PFSK-1 (cell line): Measurements from ENCODE around the gene CCDC86.

ENCODE experiments used
- FOXP2 ChIP-seq: optimal IDR thresholded peaks from 2 replicates; pipeline ENCODE3; 2011; ENCODE audit warnings: borderline replicate concordance, control low read depth, inconsistent platforms; ENCODE audit not compliant: insufficient read depth; ENCODE audit errors: extremely low read length, extremely low read depth
- POLR2AphosphoS5 ChIP-seq: IDR thresholded peaks from 2 replicates; pipeline ENCODE4 v1.6.1; 2012; ENCODE audit warnings: low read depth, mild to moderate bottlenecking, control low read depth, low read length, moderate library complexity
- SIN3A ChIP-seq: IDR thresholded peaks from 2 replicates; pipeline ENCODE4 v1.6.1; 2012; ENCODE audit warnings: mild to moderate bottlenecking, low read length, moderate library complexity, borderline replicate concordance; ENCODE audit not compliant: insufficient read depth
- TAF1 ChIP-seq: IDR thresholded peaks from 2 replicates; pipeline ENCODE4 v1.6.1; 2012; ENCODE audit warnings: low read length, control low read depth, borderline replicate concordance; ENCODE audit not compliant: insufficient read depth
- TF ChIP-seq, protein P1 (sequence below), 2 experiments: IDR thresholded peaks; 2 replicates each; pipeline versions ENCODE4 v1.6.1 to v1.8.0; 2011 to 2012; ENCODE audit warnings: low read depth in 2 of 2, low read length in 2 of 2, control low read depth in 1 of 2, inconsistent platforms in 1 of 2, mild to moderate bottlenecking in 1 of 2, moderate library complexity in 1 of 2; ENCODE audit not compliant: insufficient read depth in 1 of 2

CCDC86 gene

DNA sequence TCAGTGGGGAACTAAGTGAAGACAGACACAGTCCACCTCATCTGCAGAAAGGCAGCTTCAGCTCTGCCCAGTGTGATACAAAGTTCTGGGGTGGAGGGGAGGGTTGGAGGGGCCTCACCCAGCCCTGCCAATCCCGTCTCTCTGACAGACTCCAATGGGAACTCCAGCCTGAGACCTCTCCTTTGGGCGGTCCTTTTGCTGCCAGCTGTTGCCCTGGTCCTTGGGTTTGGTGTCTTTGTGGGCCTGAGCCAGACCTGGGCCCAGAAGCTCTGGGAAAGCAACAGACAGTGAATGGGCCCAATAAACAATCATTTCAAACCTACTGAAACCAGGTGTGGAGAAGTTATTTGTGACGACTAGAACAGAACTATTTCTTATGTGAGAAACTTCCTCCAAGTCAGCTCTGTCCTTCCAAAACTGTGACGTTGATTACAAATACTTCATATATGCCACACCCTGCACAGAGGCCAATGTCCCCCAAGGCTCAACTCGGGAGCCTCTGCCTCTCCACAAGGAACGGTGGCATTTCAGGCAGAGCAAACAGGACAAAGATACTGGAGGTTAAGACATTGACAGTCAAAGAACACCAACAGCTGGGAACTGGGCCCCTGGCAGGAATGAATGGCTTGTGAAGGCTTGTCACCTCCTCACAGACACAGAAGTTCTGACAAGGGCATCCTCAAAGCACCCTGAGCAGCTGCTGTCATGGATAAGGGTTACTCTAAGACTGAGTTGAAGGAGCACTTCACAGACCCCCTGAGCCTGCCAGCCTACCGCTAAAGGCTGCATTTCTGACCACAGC is 33.7 kb downstream of the CCDC86 start:
- TF ChIP-seq, protein P1, sequence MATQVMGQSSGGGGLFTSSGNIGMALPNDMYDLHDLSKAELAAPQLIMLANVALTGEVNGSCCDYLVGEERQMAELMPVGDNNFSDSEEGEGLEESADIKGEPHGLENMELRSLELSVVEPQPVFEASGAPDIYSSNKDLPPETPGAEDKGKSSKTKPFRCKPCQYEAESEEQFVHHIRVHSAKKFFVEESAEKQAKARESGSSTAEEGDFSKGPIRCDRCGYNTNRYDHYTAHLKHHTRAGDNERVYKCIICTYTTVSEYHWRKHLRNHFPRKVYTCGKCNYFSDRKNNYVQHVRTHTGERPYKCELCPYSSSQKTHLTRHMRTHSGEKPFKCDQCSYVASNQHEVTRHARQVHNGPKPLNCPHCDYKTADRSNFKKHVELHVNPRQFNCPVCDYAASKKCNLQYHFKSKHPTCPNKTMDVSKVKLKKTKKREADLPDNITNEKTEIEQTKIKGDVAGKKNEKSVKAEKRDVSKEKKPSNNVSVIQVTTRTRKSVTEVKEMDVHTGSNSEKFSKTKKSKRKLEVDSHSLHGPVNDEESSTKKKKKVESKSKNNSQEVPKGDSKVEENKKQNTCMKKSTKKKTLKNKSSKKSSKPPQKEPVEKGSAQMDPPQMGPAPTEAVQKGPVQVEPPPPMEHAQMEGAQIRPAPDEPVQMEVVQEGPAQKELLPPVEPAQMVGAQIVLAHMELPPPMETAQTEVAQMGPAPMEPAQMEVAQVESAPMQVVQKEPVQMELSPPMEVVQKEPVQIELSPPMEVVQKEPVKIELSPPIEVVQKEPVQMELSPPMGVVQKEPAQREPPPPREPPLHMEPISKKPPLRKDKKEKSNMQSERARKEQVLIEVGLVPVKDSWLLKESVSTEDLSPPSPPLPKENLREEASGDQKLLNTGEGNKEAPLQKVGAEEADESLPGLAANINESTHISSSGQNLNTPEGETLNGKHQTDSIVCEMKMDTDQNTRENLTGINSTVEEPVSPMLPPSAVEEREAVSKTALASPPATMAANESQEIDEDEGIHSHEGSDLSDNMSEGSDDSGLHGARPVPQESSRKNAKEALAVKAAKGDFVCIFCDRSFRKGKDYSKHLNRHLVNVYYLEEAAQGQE (IDR thresholded peaks at IDR 0.05; ENCODE audit: insufficient read depth in 1 of 2, low read depth in 2 of 2, low read length in 2 of 2): no peak
- TF ChIP-seq TAF1 (no peak), POLR2AphosphoS5 (no peak), FOXP2 (no peak), SIN3A (no peak)

DNA sequence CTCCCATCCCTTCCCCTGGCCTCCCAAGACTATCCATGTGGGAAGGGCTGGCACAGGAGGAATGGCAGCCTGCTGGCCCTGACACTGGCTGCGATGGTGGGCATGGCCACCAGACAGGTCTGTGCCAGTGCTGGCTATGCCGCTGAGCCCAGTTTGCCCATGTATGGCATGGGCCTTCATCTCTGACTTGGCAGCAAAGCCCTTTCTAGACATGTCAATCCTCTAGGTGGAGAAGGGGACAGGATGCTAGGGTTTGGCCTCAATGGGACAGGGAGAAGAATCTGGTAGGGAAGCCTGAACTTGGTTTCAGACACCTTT is 34.2 kb downstream of the CCDC86 start:
- TF ChIP-seq POLR2AphosphoS5 (no peak), TAF1 (no peak), FOXP2 (no peak), SIN3A (no peak)
- TF ChIP-seq, protein P1 (IDR thresholded peaks at IDR 0.05; ENCODE audit: insufficient read depth in 1 of 2, low read depth in 2 of 2, low read length in 2 of 2): no peak

DNA sequence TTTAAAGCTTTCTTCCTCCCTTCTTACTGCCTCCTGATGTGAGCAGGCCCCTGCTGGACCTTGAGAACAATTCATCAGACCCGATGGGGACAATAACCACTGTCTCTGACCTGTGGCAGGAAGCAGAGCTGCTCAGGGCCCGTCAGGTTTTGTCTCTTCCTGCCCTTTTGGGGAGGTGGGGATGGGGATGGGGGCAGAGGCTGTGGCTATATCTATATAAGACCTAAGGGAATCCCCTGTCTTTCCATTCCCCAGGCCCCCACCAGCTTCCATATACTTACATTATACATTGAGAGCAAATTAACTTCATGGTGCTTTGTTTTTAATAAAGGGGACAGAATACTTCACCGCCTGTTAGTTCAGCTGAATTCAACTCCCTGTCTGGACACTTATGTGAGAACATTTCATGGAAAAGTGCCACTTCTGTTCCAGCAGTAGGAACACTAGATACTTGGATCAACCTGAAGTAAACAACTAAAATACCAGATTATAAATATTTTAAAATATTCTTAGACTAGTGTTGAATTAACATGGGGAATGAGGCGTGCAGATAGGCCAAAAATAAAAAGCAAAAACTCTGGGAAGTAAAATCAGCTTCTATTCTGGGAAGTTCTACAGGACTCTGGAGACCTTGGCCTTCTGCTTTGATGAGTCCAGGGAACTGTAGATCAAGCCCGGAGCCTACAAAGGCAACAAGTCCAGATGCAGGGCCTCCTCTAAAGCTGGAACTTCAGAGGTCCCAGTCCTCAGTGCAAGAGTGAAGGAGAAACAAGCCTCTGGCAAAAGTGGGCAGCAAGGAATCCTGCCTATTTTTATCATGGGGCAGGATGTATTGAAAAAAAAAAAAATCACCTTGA is 36.6 kb downstream of the CCDC86 start:
- TF ChIP-seq TAF1 (no peak), FOXP2 (no peak), SIN3A (no peak), POLR2AphosphoS5 (no peak)
- TF ChIP-seq, protein P1 (IDR thresholded peaks at IDR 0.05; ENCODE audit: insufficient read depth in 1 of 2, low read depth in 2 of 2, low read length in 2 of 2): no peak

DNA sequence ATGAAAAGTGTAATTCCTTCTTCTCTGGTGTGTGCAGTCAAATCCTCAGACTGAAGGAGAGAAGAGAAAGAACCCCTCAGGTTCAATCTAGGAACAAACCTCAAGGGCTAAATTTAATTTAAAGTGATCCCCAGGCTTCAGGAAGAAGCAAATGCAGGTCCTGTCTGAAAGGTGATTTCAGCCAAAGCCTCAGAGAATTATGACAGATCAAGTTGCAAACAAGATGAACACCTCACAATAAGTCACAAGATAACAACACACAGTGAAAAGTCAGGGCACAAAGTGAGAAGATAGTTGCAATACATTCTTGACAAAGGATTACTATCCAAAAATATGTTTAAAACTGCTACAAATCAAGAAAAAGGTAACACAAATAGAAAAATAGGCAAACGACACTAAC is 37.2 kb downstream of the CCDC86 start:
- TF ChIP-seq TAF1 (no peak), SIN3A (no peak), FOXP2 (no peak), POLR2AphosphoS5 (no peak)
- TF ChIP-seq, protein P1 (IDR thresholded peaks at IDR 0.05; ENCODE audit: insufficient read depth in 1 of 2, low read depth in 2 of 2, low read length in 2 of 2): no peak
